Spleen (tissue), 11 donors: ENCODE data around the gene PCDHGC3. TPM values are rescaled to one million over a fixed set of nuclear protein-coding genes. Genes with fewer than 3 reads are reported as not detected.

Experiments
- DNase-seq: peaks from one replicate; pipeline ENCODE4 v3.0.0-alpha.2; 2020
- H3K27ac ChIP-seq, 8 donors: fragments of 200-600 bp; sonication (generic) in 7 of 8; 1 replicate in 4 of 8; 2 replicates in 4 of 8; pipeline versions ENCODE4 v1.5.0 to v1.8.0; 2016 to 2021; ENCODE audit warnings: inconsistent platforms in 4 of 8, mild to moderate bottlenecking in 4 of 8, moderate library complexity in 1 of 8
- H3K27me3 ChIP-seq, 7 donors: fragments of 200-600 bp; sonication (generic) in 6 of 7; replicated peaks in 1 of 7; 1 replicate in 4 of 7; 2 replicates in 3 of 7; pipeline versions ENCODE4 v1.5.0 to v1.8.0; 2016 to 2021; ENCODE audit warnings: inconsistent platforms in 3 of 7, mild to moderate bottlenecking in 1 of 7
- H3K36me3 ChIP-seq, 6 donors: fragments of 200-600 bp; sonication (generic) in 5 of 6; 1 replicate in 4 of 6; 2 replicates in 2 of 6; pipeline versions ENCODE4 v1.5.0 to v1.8.0; 2016 to 2021; ENCODE audit warnings: inconsistent platforms in 2 of 6
- H3K4me1 ChIP-seq, 6 donors: fragments of 200-600 bp; sonication (generic) in 5 of 6; 1 replicate in 3 of 6; 2 replicates in 3 of 6; pipeline versions ENCODE4 v1.5.0 to v1.8.0; 2016 to 2021; ENCODE audit warnings: inconsistent platforms in 3 of 6
- H3K4me3 ChIP-seq, 8 donors: fragments of 200-600 bp; sonication (generic) in 7 of 8; 1 replicate in 4 of 8; 2 replicates in 4 of 8; pipeline versions ENCODE4 v1.5.0 to v1.8.0; 2016 to 2021; ENCODE audit warnings: inconsistent platforms in 4 of 8, mild to moderate bottlenecking in 4 of 8, moderate library complexity in 2 of 8
- H3K9me3 ChIP-seq, 8 donors: fragments of 200-600 bp; sonication (generic) in 7 of 8; 1 replicate in 4 of 8; 2 replicates in 4 of 8; pipeline versions ENCODE4 v1.5.0 to v1.8.0; 2016 to 2021; ENCODE audit warnings: inconsistent platforms in 4 of 8
- CTCF ChIP-seq, 11 experiments: fragments of 200-600 bp in 7 of 11; fragments of 450-650 bp in 4 of 11; sonication (generic) in 4 of 11; IDR thresholded peaks in 8 of 11; conservative IDR thresholded peaks in 3 of 11; 1 replicate in 7 of 11; 2 replicates in 4 of 11; pipeline versions ENCODE4 v1.4.0 to v1.8.0; 2016 to 2021; ENCODE audit warnings: antibody characterized with exemption in 11 of 11, inconsistent platforms in 4 of 11, mild to moderate bottlenecking in 1 of 11
- POLR2A ChIP-seq, 3 donors: fragments of 450-650 bp; IDR thresholded peaks; one replicate each; pipeline ENCODE4 v1.5.1; 2017; ENCODE audit warnings: antibody characterized with exemption in 3 of 3, mild to moderate bottlenecking in 1 of 3
- POLR2AphosphoS5 ChIP-seq, 3 donors: sonication (generic); formaldehyde crosslinking; IDR thresholded peaks; one replicate each; pipeline ENCODE4 v1.5.1; 2017; ENCODE audit warnings: antibody characterized with exemption in 3 of 3
- WGBS, 5 donors: extraction: QIAGEN DNeasy Blood & Tissue Kit in 3 of 5; methylation state at CpG; one replicate each; pipeline versions ENCODE4 v1.1.5 to v1.1.7; 2013 to 2018; 5-methylcytosine and 5-hydroxymethylcytosine counted together
- intact Hi-C: fragments of 100-400 bp; cut with DNase I; formaldehyde crosslinking; loops from one replicate; pipeline ENCODE4 v1.15.0; 2023; ENCODE audit warnings: low total_unique reads
- polyA plus RNA-seq, 3 donors: library from polyadenylated mRNA; stranded (reverse); fragments of 200-250 nt; gene quantifications; one replicate each; pipeline ENCODE4 v1.2.1, GENCODE V29; 2013
- total RNA-seq, 7 donors: library from RNA; depleted of rRNA in 3 of 7; stranded (reverse); fragments of >200 nt in 3 of 7; fragmentation: NEBNext Ultra II Directional in 4 of 7; extraction: Animal tissue kit (Norgen Biotek cat#: 25700) in 4 of 7; gene quantifications; one replicate each; pipeline versions ENCODE4 v1.1.0 to v1.2.1, GENCODE V29; 2016 to 2021
- donor health status: healthy with polysubstance abuse.
- donor health status: DM: no; HTN: no; CAD: no; lungs with moderate emphysema.
- donor health status: DM: no; HTN: no; CAD: no.
- donor health status: Bipolar disorder and iron deficiency.
- donor health status: healthy.
- donor health status: DM: no; HTN: no; CAD: no.
- donor health status: DM: yes; HTN: yes; CAD: no.

Gene PCDHGC3
- total and polyA plus RNA-seq, 10 donors: 7.0 to 26.7 (median 19.2) TPM

DNA sequence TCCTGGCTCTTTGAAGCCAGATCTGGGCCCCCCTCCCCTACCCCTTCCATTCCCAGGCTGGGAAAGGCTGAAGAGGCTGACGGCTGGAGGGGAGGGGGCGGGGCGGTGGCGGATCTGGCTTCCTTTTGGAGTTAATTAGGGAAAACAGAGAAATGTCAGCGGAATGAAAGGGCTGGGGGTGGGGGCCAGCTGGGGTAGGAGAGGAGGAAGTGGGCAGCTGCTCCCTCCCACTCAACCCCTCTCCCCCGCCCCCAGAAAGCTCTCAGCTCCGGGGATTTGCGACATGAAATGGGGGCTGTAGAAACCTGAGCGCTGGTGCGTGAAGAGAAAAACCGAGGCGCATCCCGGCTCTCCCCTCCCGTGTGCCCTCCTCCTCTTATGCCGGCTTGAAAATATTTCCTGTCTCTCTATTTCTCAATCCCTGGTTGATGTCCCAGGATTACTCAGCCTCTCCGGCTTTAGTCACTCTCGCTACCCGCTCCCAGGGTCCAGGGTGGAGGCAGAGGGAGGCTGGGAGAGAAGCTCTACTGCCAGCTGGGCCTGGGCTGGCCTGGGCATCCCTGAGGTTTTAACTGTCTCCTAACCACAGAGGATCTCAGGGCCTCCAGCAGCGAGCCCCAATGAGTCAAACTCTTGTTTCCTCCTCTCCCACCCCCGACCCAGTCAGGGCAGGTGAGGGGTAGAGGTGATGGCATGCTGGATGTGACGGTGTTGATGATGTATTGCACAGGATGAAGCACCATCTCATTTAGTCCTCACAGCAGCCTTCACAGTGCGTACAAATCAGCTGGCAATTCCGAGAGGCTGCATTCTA lies 33.2 kb downstream of the PCDHGC3 start:
- 15 to 41% (median 26%) methylated on average over 22 to 23 of the region's 23 CpGs for WGBS, 5 donors
- Histone ChIP-seq H3K4me3 (peak overlapping the region in 4 of 8 donors; percentile 6 to 62 (median 10)), H3K9me3 (no peaks in the 10 kb centered on the region), H3K36me3 (peaks cover 0 to 18% (median 0%) of the 10 kb centered on the region in 6 donors), H3K27ac (peak overlapping the region in 7 of 8 donors; percentile 65 to 85 (median 74)), H3K27me3 (no peaks in the 10 kb centered on the region), H3K4me1 (peaks cover 10 to 74% (median 53%) of the 10 kb centered on the region in 6 donors)
- intact Hi-C loops: no loop called here
- DNase-seq: no peak
- no peak for TF ChIP-seq CTCF (IDR thresholded peaks at IDR 0.05 in 8 of 11, conservative IDR thresholded peaks at IDR 0.05 in 3 of 11)
- peak in 1 of 3 donors; percentile 45 for TF ChIP-seq POLR2AphosphoS5 (IDR thresholded peaks at IDR 0.05)
- no peak for TF ChIP-seq POLR2A (IDR thresholded peaks at IDR 0.05)

GRCh38 chr5:141510160-141510559 lies 34.4 kb downstream of the PCDHGC3 start:
- Histone ChIP-seq H3K9me3 (no peaks in the 10 kb centered on the region), H3K27ac (peak overlapping the region in 5 of 8 donors; percentile 72 to 85 (median 81)), H3K27me3 (no peaks in the 10 kb centered on the region), H3K4me3 (peak overlapping the region in 2 of 8 donors; percentile 26 to 62), H3K4me1 (peaks cover 22 to 86% (median 65%) of the 10 kb centered on the region in 6 donors), H3K36me3 (peaks cover 0 to 29% (median 0%) of the 10 kb centered on the region in 6 donors)
- 81 to 90% (median 87%) methylated on average over 9 of the region's 9 CpGs for WGBS, 5 donors
- intact Hi-C loops: no loop called here
- TF ChIP-seq POLR2AphosphoS5 (IDR thresholded peaks at IDR 0.05) (no peak), CTCF (IDR thresholded peaks at IDR 0.05 in 8 of 11, conservative IDR thresholded peaks at IDR 0.05 in 3 of 11) (no peak), POLR2A (IDR thresholded peaks at IDR 0.05) (no peak)
- DNase-seq: no peak

GRCh38 chr5:141510850-141511601 lies 35.3 kb downstream of the PCDHGC3 start:
- DNase-seq: no peak
- H3K4me1 ChIP-seq: peaks cover 23 to 94% (median 73%) of the 10 kb centered on the region in 6 donors
- 79 to 92% (median 88%) methylated on average over 14 of the region's 14 CpGs for WGBS, 5 donors

More at GRCh38 chr5:141510850-141511601, 35.3 kb downstream of the PCDHGC3 start:
- intact Hi-C loops: no loop called here
- H3K9me3 ChIP-seq: no peaks in the 10 kb centered on the region
- H3K4me3 ChIP-seq: peak overlapping the region in 2 of 8 donors; percentile 26 to 62
- peaks cover 0 to 30% (median 5%) of the 10 kb centered on the region in 6 donors for H3K36me3 ChIP-seq
- H3K27me3 ChIP-seq: no peaks in the 10 kb centered on the region
- TF ChIP-seq CTCF (IDR thresholded peaks at IDR 0.05 in 8 of 11, conservative IDR thresholded peaks at IDR 0.05 in 3 of 11) (no peak), POLR2A (IDR thresholded peaks at IDR 0.05) (no peak), POLR2AphosphoS5 (IDR thresholded peaks at IDR 0.05) (peak in 2 of 3 donors; percentile 16 to 56)
- H3K27ac ChIP-seq: peak overlapping the region in 4 of 8 donors; percentile 7 to 87 (median 85)
